Measurements from ENCODE around the gene ARRDC2.
"Not testable (repeated sequence)": the region's sequence is repeated elsewhere in the genome, so short reads cannot be mapped to it uniquely, and the experiment has no call there.

ARRDC2 gene

GRCh38 chr19:18017275-18018083, 9.5 kb downstream of the ARRDC2 start:
- DNase-seq = no peak

GRCh38 chr19:18020212-18021085, 12.5 kb downstream of the ARRDC2 start:
- DNase-seq = peak; percentile 61

GRCh38 chr19:18021121-18021755, 13.3 kb downstream of the ARRDC2 start:
- peak; percentile 93 for DNase-seq

GRCh38 chr19:18023622-18024251, 15.8 kb downstream of the ARRDC2 start:
- DNase-seq = no peak

GRCh38 chr19:18027151-18027550, 19.2 kb downstream of the ARRDC2 start:
- no peak for DNase-seq

GRCh38 chr19:18029617-18030338, 21.8 kb downstream of the ARRDC2 start:
- peak; percentile 89 for DNase-seq

DNA sequence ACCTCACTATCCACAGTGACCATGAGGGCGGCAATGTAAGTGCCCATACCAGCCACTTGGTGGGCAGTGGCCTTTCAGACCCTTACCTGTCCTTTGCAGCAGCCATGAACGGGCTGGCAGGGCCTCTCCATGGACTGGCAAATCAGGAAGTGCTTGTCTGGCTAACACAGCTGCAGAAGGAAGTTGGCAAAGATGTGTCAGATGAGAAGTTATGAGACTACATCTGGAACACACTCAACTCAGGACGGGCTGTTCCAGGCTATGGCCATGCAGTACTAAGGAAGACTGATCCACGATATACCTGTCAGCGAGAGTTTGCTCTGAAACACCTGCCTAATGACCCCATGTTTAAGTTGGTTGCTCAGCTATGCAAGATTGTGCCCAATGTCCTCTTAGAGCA, 23.4 kb downstream of the ARRDC2 start:
- DNase-seq = peak; percentile 17

DNA sequence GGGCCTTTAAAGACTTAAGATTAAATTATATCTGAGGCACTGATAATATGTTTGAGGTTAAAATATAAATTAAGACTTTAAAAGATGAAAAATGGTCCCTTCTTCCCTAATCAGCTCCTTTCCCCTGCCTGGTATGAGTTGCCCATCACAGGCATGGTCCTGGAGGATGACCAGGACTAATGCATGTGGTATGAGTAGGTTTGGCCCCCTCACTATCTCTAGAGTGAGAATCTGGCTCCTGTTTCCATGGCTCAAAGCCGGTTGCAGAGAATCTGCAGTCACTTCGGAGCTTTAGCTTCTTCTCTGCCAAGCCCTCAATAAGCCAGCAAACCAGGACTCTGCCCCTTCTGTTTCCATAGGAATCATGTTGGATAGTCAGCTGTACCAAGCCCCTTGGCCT, 24.1 kb downstream of the ARRDC2 start:
- not testable (repeated sequence) for DNase-seq

DNA sequence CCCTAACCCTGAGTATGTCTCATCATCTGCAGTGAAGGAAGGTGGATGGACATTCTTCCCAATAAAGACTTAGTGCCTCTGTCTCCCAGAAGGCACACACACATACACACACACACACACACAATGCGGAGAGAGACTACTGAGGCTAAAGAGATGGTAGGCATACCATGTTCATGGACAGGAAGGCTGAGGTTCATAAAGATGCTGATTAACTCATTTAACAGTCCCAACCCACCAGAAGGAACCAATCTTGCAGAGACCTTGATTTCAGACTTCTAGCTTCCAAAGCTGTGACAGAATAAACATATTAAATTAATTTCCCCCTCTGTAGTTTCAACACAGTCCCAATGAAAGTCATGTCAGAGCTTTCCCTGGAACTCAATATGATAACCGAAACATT, 33.1 kb downstream of the ARRDC2 start:
- DNase-seq = no peak

GRCh38 chr19:18043676-18044075, 35.7 kb downstream of the ARRDC2 start:
- no peak for DNase-seq

- peak; percentile 94 for DNase-seq
Measured at GRCh38 chr19:18044825-18045304, 36.9 kb downstream of the ARRDC2 start.

DNA sequence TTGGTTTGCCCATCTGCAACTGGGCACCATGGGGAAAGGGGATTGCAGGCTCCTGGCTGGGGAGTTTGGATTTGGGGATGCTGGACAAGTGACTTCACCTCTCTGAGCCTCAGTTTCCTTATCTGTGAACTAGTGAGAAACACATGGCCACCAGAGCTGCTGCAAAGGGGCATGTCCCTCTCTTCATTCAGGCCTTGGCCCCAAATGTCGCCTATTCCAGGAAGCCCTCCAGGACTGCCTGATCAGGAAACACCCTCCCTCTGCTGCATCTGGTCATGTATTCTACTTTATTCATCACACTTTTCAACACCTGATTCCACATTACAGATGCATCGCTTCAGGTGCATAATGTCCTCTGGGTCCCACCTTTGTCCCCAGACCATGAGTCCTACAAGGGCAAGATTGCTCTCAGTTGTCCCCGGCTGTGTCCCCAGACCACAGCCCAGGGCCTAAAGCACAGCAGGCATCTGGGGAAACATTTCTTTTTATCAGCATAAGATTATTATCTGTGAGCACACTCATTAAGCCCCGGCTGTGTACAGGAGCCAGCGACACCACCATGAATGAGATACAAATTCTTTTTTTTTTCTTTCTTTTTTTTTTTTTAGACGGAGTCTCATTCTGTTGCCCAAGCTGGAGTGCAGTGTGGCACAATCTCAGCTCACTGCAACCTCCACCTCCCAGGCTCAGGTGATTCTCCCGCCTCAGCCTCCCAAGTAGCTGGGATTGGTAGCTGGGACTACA, 37.5 kb downstream of the ARRDC2 start:
- DNase-seq = no peak

DNA sequence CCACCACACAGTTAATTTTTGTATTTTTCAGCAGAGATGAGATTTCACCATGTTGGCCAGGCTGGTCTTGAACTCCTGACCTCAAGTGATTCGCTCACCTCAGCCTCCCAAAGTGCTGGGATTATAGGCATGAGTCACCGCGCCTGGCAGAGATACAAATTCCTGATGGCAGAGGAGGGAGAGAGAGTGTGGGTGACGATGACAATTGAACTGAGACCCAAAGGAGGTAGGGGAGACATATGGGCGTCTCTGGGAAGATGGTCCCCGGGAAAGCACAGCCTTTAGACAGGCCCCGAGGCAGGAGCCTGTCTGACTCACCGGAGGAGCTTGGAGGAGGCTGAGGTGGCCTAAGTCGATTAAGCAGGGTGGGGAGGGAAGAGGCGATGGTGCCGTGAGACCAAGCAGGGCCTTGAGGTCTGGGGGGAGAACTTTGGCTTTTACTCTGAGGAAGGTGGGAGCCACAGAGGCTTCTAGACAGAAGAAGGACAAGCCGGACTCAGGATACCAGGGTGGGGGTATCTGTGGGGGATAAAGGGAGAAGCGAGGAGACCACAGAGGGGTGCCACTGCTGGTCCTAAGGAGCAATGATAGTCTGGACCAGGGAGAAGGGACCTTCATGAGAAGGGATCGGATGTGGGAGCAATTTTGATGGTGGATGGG, 38.2 kb downstream of the ARRDC2 start:
- no peak for DNase-seq

DNA sequence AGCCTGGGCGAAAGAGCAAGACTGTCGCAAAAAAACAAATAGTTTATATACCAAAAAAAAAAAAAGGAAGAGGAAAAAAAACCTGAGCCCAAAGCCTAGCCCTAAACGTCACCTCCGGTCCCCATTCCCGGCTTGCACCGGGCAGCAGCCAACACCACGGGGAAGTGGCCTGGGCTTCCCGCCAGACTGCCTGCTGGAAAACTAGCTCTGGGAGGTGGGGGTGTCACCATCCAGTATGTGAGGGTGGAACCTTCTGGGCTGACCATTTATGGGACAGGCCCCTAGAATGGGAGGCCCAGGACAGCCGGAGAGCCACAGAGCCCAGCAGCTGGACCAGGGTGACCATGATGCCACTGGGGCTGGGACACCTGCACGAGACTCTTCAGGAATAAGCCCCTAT, 41.4 kb downstream of the ARRDC2 start:
- DNase-seq = no peak

DNA sequence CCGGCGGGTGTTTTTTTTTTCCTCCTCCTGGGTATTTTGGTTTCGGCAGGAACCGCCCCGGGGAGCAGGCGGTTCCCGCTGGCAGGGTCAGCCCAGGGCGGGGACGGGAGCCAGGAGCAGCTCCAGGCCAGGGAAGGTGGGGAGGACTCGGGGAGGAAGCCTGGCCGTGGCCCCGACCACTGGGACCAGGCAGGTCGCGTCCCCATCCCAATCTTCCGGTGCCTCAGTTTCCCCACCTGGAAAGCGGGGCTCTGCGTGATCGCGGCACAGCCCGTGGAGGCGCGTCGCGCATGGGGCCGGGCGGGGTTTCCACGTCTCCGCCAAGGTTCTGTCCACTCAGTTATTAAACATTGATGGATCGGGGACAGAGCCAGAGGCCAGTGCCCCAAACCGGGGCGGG, 43.9 kb downstream of the ARRDC2 start:
- DNase-seq = no peak

- no peak for DNase-seq
Measured at GRCh38 chr19:18053576-18054219, 45.7 kb downstream of the ARRDC2 start.

GRCh38 chr19:18055967-18056366, 48.0 kb downstream of the ARRDC2 start:
- DNase-seq = no peak

GRCh38 chr19:18057557-18057956, 49.6 kb downstream of the ARRDC2 start:
- no peak for DNase-seq

DNA sequence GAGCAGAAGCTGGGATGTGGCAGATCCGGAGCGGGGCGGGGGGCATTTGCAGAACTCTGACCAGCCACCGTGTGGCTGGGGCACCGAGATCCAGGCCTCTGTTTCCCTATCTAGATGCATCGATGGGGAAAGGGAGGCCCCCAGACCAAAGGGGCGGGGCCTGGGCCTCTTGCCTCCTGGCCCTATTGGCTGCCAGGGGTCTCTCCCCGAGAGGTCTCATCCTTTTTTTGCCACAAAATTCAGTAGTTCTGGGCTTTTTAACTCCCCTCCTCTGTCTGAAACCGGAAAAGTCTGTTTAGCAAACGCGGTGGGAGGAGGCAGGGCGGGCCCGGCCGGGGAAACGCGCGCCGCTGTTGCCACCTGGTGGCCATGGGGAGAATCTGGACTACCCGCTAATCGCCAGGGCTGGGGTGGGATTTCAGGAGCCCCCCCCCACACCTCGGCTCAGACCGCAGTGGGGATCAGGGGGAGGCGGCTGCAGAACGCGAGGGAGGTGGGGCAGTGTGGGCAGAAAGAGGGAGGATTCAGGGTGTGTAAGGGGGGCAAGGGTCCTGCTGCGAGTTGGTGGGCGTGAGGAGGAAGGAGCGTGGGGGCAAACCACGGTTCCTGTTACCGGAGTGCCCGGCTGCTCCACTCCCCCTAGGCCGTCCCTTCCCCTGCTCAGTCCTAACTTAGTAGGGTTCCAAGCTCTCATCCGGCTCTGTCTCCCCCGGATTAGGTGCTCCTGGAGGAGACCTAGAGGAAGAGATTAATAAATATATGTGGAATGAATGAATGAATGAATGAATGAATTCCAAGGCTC, 50.4 kb downstream of the ARRDC2 start:
- peak; percentile 78 for DNase-seq

All from RPMI8226 (cell line).